Measurements from ENCODE around the gene IKBKG.
"Not testable (repeated sequence)": the region's sequence is repeated elsewhere in the genome, so short reads cannot be mapped to it uniquely, and the experiment has no call there.

IKBKG gene

DNA sequence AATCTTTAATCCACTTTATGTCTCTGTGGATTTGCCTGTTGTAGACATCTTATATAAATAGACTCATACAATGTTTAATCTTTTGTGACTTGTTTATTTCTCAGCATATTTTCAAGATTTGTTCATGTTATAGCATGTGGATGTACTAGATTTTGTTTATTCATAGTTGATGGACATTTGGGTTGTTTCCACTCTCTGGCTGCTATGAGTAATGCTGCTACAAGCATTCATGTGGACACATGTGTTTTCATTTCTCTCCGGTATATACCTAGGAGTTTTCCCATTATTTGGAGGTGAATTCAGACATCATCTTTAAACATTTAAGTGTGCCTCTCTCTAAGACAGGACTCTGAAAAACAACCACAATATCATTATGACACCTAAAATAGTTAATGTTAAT, 2.3 kb downstream of the IKBKG start:
- H3K27ac ChIP-seq = no peak overlapping the region
- no peak for DNase-seq (ENCODE audit: low spot score)
- TF ChIP-seq, protein P1, sequence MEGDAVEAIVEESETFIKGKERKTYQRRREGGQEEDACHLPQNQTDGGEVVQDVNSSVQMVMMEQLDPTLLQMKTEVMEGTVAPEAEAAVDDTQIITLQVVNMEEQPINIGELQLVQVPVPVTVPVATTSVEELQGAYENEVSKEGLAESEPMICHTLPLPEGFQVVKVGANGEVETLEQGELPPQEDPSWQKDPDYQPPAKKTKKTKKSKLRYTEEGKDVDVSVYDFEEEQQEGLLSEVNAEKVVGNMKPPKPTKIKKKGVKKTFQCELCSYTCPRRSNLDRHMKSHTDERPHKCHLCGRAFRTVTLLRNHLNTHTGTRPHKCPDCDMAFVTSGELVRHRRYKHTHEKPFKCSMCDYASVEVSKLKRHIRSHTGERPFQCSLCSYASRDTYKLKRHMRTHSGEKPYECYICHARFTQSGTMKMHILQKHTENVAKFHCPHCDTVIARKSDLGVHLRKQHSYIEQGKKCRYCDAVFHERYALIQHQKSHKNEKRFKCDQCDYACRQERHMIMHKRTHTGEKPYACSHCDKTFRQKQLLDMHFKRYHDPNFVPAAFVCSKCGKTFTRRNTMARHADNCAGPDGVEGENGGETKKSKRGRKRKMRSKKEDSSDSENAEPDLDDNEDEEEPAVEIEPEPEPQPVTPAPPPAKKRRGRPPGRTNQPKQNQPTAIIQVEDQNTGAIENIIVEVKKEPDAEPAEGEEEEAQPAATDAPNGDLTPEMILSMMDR (conservative IDR thresholded peaks at IDR 0.05; ENCODE audit: low read depth) = no peak
- ChIA-PET POLR2A (ENCODE audit: low non-redundant PET) (no interaction called here), CTCF (no interaction called here)

DNA sequence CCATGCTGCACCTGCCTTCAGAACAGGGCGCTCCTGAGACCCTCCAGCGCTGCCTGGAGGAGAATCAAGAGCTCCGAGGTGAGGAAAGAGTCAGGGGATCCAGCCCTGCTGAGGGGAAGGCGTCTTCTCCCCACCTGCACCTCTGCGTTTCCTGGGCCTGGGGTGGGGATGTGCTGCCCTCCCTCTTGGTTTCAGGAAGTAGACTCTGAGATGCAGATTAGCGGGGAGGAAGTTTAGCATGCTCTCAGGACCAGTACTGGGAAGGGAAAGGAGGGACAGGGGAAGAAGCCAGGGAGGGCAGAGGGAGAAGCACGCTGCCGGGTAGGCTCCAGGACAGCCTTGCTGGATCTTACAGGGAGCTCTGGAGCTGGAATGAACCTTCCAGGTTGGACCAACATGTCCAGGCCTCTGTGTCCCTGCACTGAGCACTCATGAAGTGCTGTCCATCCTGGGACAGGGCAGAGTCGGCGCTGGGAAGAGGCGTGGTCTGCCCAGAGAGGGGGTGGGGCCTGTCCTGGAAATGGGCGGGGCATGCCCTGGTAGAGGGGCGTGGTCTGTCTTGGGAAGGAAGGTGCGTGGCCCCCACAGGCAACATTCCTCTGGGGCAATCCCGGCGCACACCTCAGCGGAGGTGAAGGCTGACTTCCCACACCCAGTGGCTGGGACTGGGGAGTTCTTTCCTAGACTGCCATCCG, 4.8 kb downstream of the IKBKG start:
- CTCF ChIA-PET; H3K27ac ChIP-seq; DNase-seq (ENCODE audit: low spot score); POLR2A ChIA-PET (ENCODE audit: low non-redundant PET): not testable (repeated sequence)

GRCh38 chrX:154558060-154558690, 10.8 kb downstream of the IKBKG start:
- CTCF ChIA-PET; POLR2A ChIA-PET (ENCODE audit: low non-redundant PET); DNase-seq (ENCODE audit: low spot score); H3K27ac ChIP-seq: not testable (repeated sequence)

- CTCF ChIA-PET; POLR2A ChIA-PET (ENCODE audit: low non-redundant PET); H3K27ac ChIP-seq; DNase-seq (ENCODE audit: low spot score): not testable (repeated sequence)
These were observed 11.5 kb downstream of the IKBKG start for GRCh38 chrX:154558896-154559295.

GRCh38 chrX:154560326-154560725, 12.9 kb downstream of the IKBKG start:
- POLR2A ChIA-PET (ENCODE audit: low non-redundant PET); DNase-seq (ENCODE audit: low spot score): not testable (repeated sequence)

DNA sequence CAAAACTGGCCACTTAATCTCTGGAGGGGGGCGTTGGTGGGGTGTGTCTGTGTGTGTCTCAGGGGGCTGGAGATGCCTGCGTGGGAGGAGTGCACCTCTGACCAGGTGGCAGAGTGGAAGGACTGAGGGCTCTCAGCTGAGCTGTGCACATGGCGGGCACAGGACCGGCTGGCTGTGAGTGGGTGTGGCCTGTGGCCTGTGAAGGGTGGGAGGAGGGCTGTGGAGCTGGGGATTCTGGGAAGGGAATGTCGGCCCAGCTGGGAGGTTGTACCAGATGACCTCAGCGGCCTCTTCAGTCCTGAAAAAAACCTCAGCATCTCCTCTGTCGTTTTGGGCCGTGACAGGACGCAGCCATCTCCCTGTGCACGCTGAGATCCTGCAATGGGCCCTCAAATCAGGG, 14.9 kb downstream of the IKBKG start:
- POLR2A ChIA-PET (ENCODE audit: low non-redundant PET); DNase-seq (ENCODE audit: low spot score); H3K27ac ChIP-seq; CTCF ChIA-PET: not testable (repeated sequence)

More at GRCh38 chrX:154560326-154560725, 12.9 kb downstream of the IKBKG start:
- H3K27ac ChIP-seq, CTCF ChIA-PET: not testable (repeated sequence)

DNA sequence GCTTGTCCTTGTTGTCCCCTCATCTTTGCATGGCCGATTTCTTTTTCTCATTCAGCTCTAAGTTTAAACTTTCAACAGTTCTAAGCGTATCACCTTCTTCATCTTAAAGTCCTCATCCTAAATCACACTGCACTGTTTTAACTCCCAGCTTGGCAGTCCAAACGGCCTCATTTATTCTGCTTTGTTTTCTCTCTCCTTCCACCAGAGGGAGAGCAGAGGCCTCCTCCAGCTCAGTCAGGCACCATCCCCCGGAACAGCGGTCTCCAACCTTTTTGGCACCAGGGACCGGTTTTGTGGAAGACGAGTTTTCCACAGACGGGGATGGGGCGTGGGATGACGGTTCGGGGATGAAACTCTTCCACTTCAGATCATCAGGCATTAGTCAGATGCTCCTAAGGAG, 22.9 kb downstream of the IKBKG start:
- H3K27ac ChIP-seq; CTCF ChIA-PET; DNase-seq (ENCODE audit: low spot score); POLR2A ChIA-PET (ENCODE audit: low non-redundant PET): not testable (repeated sequence)

DNA sequence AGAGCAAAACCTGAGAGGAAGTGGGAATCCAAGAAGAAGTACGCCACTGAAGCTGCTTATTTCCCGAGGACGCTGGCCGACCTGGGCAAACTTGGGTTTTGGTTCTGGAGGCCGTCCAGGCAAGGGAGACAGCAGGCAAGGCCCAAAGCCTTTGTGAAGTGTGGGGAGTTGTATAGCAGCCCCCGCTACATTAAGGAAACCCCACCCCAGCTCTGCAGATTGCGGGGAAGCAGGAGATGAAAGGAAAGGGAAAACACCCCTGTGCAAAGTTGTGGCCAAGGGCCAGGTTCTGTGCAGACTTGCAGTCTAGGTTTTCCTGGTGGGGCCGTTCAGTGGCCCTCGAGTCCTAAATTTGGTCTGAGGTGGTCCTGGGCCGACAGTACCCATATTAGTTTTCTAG, 25.6 kb downstream of the IKBKG start:
- H3K27ac ChIP-seq; CTCF ChIA-PET; DNase-seq (ENCODE audit: low spot score); POLR2A ChIA-PET (ENCODE audit: low non-redundant PET): not testable (repeated sequence)

DNA sequence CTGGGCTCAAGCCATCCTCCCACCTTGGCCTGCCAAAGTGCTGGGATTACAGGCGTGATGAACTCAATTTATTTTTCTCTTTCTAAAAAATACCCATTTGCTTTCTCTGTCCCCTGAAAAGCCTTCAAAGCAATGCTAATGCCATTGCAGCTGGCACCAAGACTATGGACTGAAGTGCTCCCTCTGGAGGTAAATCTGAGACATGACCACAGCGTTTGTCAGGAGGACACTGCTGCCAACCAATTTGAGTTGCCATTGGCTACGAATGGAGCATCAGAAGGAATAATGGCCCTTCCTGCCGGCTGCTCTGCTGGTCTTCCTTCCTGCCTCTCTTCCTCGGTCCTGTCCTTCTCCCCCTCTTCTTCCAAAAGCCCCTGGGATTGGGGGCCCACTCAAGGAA, 27.7 kb downstream of the IKBKG start:
- DNase-seq (ENCODE audit: low spot score); POLR2A ChIA-PET (ENCODE audit: low non-redundant PET); H3K27ac ChIP-seq; CTCF ChIA-PET: not testable (repeated sequence)

DNA sequence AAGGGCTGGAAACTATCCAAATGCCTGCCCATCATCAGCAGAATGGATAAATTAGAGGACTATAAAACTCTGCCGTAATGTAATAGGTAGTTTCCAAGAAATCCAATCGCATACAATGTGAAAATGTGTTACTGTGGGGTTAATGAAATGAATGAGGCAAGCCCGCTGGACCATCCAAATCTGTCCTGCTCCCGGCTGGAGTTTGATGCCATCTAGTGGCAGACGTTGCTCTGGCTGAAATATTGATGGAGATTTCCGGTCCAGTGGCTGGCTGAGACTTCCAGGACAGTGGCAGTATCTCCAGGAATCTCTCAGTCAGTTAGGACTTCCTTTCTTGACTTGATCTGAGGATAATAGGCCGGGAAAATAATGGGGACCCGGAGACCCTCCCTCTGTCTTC, 35.6 kb downstream of the IKBKG start:
- CTCF ChIA-PET; POLR2A ChIA-PET (ENCODE audit: low non-redundant PET); DNase-seq (ENCODE audit: low spot score); H3K27ac ChIP-seq: not testable (repeated sequence)

DNA sequence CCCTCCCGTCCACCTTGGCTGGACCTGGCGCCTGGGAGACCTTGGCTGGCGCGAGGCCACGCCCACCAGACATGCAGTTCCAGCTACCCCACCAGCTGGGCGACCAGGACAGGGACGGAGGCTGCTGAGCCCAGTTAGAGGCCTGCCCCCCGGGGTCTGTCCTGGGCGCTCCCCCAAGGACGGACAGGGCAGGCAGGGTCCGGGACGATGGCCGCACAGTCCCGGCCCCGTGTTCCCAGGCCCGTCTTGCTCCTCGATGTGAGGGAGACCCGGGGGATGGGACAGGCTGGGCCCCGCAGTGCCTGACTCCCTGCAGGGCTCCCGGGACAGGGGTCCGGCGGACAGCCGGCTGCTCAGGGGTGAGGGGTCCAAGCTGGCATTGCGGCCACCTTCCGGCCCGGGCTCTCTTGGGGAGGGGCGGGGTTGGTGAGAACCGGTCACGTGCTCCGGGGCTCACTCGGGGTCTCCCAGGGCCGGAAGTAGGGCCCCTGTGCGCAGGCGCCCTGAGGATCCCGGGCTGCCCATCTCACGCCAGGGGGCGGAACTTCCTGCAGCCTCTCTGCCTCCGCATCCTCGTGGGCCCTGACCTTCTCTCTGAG, 37.3 kb downstream of the IKBKG start, which contains the start of gene CTAG1A:
Gene CTAG1A (plus strand): TSS at position 549 of the 599 bp plus-strand sequence. CDS start 74 bp downstream, outside the sequence.
- H3K27ac ChIP-seq; CTCF ChIA-PET; DNase-seq (ENCODE audit: low spot score); POLR2A ChIA-PET (ENCODE audit: low non-redundant PET): not testable (repeated sequence)

DNA sequence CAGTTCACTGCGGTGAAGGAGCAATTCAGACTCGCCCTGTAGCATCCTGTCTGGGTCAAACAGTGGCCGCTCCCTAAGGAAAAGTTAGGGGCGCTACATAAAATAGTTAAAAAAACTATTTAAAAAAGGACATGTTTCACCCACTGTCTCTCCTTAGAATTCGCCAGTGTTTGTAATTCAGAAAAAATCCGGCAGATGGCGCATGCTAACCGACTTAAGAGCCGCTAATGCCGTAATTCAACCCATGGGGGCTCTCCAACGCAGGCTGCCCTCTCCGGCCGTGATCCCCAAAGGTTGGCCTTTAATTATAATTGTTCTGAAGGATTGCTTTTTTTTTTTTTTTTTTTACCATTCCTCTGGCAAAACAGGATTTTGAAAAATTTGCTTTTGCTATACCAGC, 43.0 kb downstream of the IKBKG start:
- CTCF ChIA-PET; POLR2A ChIA-PET (ENCODE audit: low non-redundant PET); H3K27ac ChIP-seq; DNase-seq (ENCODE audit: low spot score): not testable (repeated sequence)
